VCaP (cell line): ENCODE measurements around the gene S100A2.

Source experiments
- H3K27ac ChIP-seq: fragments of 450-650 bp; 2 replicates; pipeline ENCODE4 v1.5.1; 2017
- CTCF ChIP-seq: fragments of 450-650 bp; conservative IDR thresholded peaks from 2 replicates; pipeline ENCODE4 v1.5.1; 2017; ENCODE audit warnings: mild to moderate bottlenecking, moderate library complexity

S100A2 gene

GRCh38 chr1:153560771-153561465, 4.7 kb downstream of the S100A2 start:
- H3K27ac ChIP-seq = no peak overlapping the region
- TF ChIP-seq CTCF = no peak

- H3K27ac ChIP-seq = no peak overlapping the region
- TF ChIP-seq CTCF = no peak
These were observed 5.4 kb downstream of the S100A2 start for GRCh38 chr1:153560241-153560640.

- no peak for TF ChIP-seq CTCF
- no peak overlapping the region for H3K27ac ChIP-seq
These were observed 7.8 kb downstream of the S100A2 start for GRCh38 chr1:153557877-153558276.

GRCh38 chr1:153556348-153556747, 9.3 kb downstream of the S100A2 start:
- H3K27ac ChIP-seq = no peak overlapping the region
- TF ChIP-seq CTCF = no peak

GRCh38 chr1:153553830-153554541, 11.7 kb downstream of the S100A2 start:
- no peak overlapping the region for H3K27ac ChIP-seq
- TF ChIP-seq CTCF = no peak

- H3K27ac ChIP-seq = no peak overlapping the region
- no peak for TF ChIP-seq CTCF
These were observed 12.5 kb downstream of the S100A2 start for GRCh38 chr1:153553096-153553495.

- TF ChIP-seq CTCF = no peak
These were observed 13.3 kb downstream of the S100A2 start for GRCh38 chr1:153552335-153552734.

More at GRCh38 chr1:153552335-153552734, 13.3 kb downstream of the S100A2 start:
- H3K27ac ChIP-seq = no peak overlapping the region
